GM12873 (cell line): ENCODE results near the gene ROBO1.

Experiments used
- TF ChIP-seq, protein P1 (sequence below): IDR thresholded peaks from 2 replicates; pipeline ENCODE4 v1.5.1; 2012; ENCODE audit warnings: low read depth, mild to moderate bottlenecking, moderate library complexity, low read length, control low read depth; ENCODE audit not compliant: insufficient read depth; ENCODE audit errors: missing control alignments

ROBO1 gene

GRCh38 chr3:79246875-79247724 lies 520.7 kb downstream of the ROBO1 start:
- TF ChIP-seq, protein P1, sequence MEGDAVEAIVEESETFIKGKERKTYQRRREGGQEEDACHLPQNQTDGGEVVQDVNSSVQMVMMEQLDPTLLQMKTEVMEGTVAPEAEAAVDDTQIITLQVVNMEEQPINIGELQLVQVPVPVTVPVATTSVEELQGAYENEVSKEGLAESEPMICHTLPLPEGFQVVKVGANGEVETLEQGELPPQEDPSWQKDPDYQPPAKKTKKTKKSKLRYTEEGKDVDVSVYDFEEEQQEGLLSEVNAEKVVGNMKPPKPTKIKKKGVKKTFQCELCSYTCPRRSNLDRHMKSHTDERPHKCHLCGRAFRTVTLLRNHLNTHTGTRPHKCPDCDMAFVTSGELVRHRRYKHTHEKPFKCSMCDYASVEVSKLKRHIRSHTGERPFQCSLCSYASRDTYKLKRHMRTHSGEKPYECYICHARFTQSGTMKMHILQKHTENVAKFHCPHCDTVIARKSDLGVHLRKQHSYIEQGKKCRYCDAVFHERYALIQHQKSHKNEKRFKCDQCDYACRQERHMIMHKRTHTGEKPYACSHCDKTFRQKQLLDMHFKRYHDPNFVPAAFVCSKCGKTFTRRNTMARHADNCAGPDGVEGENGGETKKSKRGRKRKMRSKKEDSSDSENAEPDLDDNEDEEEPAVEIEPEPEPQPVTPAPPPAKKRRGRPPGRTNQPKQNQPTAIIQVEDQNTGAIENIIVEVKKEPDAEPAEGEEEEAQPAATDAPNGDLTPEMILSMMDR: no peak

DNA sequence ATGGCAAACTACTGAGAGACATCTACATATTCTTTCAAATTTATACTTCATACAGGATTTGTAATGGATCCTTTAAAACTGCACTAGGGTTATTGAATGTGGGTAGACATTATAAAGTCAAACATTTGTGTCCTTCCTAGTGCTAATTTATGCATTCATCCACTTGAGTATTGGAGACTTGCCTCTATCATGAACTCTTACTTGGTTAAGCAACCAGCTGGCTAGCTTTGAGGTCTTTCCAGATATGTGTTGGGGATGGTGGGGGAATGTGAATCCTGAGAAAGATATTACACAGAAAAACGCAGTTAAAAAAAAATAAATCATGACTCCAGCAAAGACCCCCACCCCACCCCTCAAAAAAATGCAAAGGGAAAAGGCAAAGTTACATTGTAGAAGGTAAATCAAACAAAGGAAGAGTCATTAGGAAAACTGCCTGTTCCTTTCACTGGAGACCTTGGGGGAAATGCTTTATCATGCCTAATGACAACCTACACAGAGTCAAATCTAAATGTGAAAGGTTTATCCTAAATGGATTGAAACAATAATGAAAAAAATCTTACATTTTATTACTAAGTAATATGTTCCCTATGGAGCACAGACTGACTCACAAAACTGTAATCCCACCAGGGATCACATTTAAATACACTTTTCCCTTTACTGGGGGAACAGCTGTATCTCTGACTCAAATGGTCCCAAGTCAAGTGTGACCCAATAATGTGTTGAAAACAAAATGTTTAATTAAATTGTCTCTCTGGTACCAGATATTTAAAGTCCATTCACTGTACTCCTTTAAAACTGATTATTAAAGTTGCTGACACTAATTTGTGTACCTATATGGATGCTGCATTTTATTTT lies 522.3 kb downstream of the ROBO1 start:
- TF ChIP-seq, protein P1: no peak

DNA sequence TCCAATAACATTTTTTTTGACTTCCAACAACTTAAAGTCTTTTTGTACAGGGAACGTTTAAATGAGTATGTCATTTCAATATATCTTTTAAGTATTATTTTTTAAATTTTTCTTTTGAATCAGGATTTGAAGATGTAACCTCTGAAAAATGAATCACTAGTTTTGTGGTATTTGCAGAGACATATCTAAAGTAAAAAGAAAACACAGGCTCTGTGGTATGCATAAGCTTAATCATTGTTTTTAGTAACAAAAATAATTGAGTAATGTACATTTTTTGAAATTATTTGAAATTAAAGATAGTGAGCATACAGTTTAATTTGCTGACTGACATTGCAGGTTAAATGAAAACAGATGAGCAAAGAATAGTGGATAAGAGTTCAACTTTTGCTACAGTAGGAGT lies 531.3 kb downstream of the ROBO1 start:
- TF ChIP-seq, protein P1: no peak

GRCh38 chr3:79233431-79234060 lies 534.3 kb downstream of the ROBO1 start:
- TF ChIP-seq, protein P1: no peak

DNA sequence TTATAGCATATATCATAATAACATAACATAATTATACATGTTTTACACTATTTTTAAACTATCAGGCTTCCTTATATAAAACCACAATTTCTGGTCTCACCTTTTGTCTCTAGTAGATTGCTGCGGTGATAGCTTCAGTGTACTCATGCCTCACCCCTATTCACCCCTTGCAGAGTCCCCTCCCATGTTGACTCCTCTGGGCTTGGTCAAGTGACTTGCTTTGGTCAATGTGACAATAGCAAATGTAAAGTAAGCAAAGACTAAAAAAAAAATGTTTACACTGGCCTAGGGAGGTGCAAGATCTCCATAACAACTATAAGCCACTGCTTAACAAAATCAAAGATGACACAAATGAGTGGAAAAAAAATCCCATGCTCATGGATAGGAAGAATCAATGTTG lies 537.5 kb downstream of the ROBO1 start:
- TF ChIP-seq, protein P1: no peak

DNA sequence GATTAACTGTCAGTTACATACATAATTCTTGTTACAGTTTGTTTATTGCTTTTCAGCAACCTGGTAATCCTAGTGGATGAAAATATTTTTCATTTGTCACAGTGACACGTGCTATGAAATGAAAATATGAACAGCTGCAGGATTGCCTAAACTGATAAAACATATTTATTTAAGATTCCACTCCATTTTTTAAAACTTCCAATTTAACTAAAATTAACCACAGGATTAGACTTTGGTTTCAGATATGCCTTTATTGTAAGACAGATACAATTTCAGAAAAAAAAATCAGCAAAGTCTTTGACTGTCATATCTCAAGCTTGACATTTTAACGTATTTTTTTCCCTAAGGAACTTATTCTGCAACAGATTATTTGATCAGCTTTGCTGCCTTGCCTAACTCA lies 550.7 kb downstream of the ROBO1 start:
- TF ChIP-seq, protein P1: no peak

- TF ChIP-seq, protein P1: no peak
Observed at GRCh38 chr3:79215286-79215685, 552.5 kb downstream of the ROBO1 start.
